ENCODE measurements around the gene JPT1. TPM values are rescaled to one million over a fixed set of nuclear protein-coding genes. Genes with fewer than 3 reads are reported as not detected.

Gene JPT1
- total RNA-seq, 1 donor from 2014 or later = 282 TPM

- H3K27ac Mint-ChIP-seq = no peak overlapping the region
- intact Hi-C loops (cut with micrococcal nuclease) = loop anchor here (5.0 kb wide), 1 partner anchor 143 kb away; no protein-coding TSS in a partner anchor
- H3K4me3 Mint-ChIP-seq (ENCODE audit: low read depth) = no peak overlapping the region
- peaks cover 6% of the 10 kb centered on the region for H3K4me1 Mint-ChIP-seq (ENCODE audit: low read depth)
- H3K9me3 Mint-ChIP-seq = no peaks in the 10 kb centered on the region
- DNase-seq (ENCODE audit: low spot score) = no peak
- no peaks in the 10 kb centered on the region for H3K27me3 Mint-ChIP-seq (ENCODE audit: low read depth)
- H3K36me3 Mint-ChIP-seq (ENCODE audit: low read depth) = peaks cover 1% of the 10 kb centered on the region
These were observed 48.9 kb downstream of the JPT1 start for GRCh38 chr17:75105126-75106080.

GRCh38 chr17:75103601-75104554 lies 50.4 kb downstream of the JPT1 start:
- intact Hi-C loops (cut with micrococcal nuclease) = no loop called here
- Mint-ChIP-seq H3K36me3 (ENCODE audit: low read depth) (peaks cover under 1% of the 10 kb centered on the region), H3K4me1 (ENCODE audit: low read depth) (peaks cover 3% of the 10 kb centered on the region), H3K4me3 (ENCODE audit: low read depth) (no peak overlapping the region), H3K27me3 (ENCODE audit: low read depth) (no peaks in the 10 kb centered on the region), H3K27ac (no peak overlapping the region), H3K9me3 (no peaks in the 10 kb centered on the region)
- no peak for DNase-seq (ENCODE audit: low spot score)

- DNase-seq (ENCODE audit: low spot score) = no peak
- H3K27me3 Mint-ChIP-seq (ENCODE audit: low read depth) = no peaks in the 10 kb centered on the region
- no peak overlapping the region for H3K27ac Mint-ChIP-seq
- no peak overlapping the region for H3K4me3 Mint-ChIP-seq (ENCODE audit: low read depth)
- H3K9me3 Mint-ChIP-seq = no peaks in the 10 kb centered on the region
- peaks cover 4% of the 10 kb centered on the region for H3K36me3 Mint-ChIP-seq (ENCODE audit: low read depth)
- no peaks in the 10 kb centered on the region for H3K4me1 Mint-ChIP-seq (ENCODE audit: low read depth)
- intact Hi-C loops (cut with micrococcal nuclease) = no loop called here
These were observed 51.9 kb downstream of the JPT1 start for GRCh38 chr17:75102385-75102821.

GRCh38 chr17:75099881-75100595 lies 54.3 kb downstream of the JPT1 start:
- H3K27me3 Mint-ChIP-seq (ENCODE audit: low read depth) = no peaks in the 10 kb centered on the region
- no peak overlapping the region for H3K27ac Mint-ChIP-seq
- no peak overlapping the region for H3K4me3 Mint-ChIP-seq (ENCODE audit: low read depth)
- H3K36me3 Mint-ChIP-seq (ENCODE audit: low read depth) = peaks cover 4% of the 10 kb centered on the region
- no peaks in the 10 kb centered on the region for H3K4me1 Mint-ChIP-seq (ENCODE audit: low read depth)
- intact Hi-C loops (cut with micrococcal nuclease) = no loop called here
- DNase-seq (ENCODE audit: low spot score) = no peak
- no peaks in the 10 kb centered on the region for H3K9me3 Mint-ChIP-seq

GRCh38 chr17:75098861-75099260 lies 55.5 kb downstream of the JPT1 start:
- intact Hi-C loops (cut with micrococcal nuclease) = no loop called here
- no peaks in the 10 kb centered on the region for H3K4me1 Mint-ChIP-seq (ENCODE audit: low read depth)
- no peak for DNase-seq (ENCODE audit: low spot score)
- no peaks in the 10 kb centered on the region for H3K9me3 Mint-ChIP-seq
- peaks cover 4% of the 10 kb centered on the region for H3K36me3 Mint-ChIP-seq (ENCODE audit: low read depth)
- no peak overlapping the region for H3K27ac Mint-ChIP-seq
- no peaks in the 10 kb centered on the region for H3K27me3 Mint-ChIP-seq (ENCODE audit: low read depth)
- H3K4me3 Mint-ChIP-seq (ENCODE audit: low read depth) = no peak overlapping the region

GRCh38 chr17:75097865-75098264 lies 56.4 kb downstream of the JPT1 start:
- no peaks in the 10 kb centered on the region for H3K9me3 Mint-ChIP-seq
- no peak for DNase-seq (ENCODE audit: low spot score)
- no peaks in the 10 kb centered on the region for H3K4me1 Mint-ChIP-seq (ENCODE audit: low read depth)
- no peak overlapping the region for H3K27ac Mint-ChIP-seq
- intact Hi-C loops (cut with micrococcal nuclease) = no loop called here
- H3K27me3 Mint-ChIP-seq (ENCODE audit: low read depth) = no peaks in the 10 kb centered on the region
- peaks cover 4% of the 10 kb centered on the region for H3K36me3 Mint-ChIP-seq (ENCODE audit: low read depth)
- H3K4me3 Mint-ChIP-seq (ENCODE audit: low read depth) = no peak overlapping the region

- peaks cover 4% of the 10 kb centered on the region for H3K36me3 Mint-ChIP-seq (ENCODE audit: low read depth)
- peaks cover 2% of the 10 kb centered on the region for H3K4me1 Mint-ChIP-seq (ENCODE audit: low read depth)
- no peaks in the 10 kb centered on the region for H3K9me3 Mint-ChIP-seq
- intact Hi-C loops (cut with micrococcal nuclease) = no loop called here
- no peaks in the 10 kb centered on the region for H3K27me3 Mint-ChIP-seq (ENCODE audit: low read depth)
- no peak overlapping the region for H3K27ac Mint-ChIP-seq
- no peak overlapping the region for H3K4me3 Mint-ChIP-seq (ENCODE audit: low read depth)
- no peak for DNase-seq (ENCODE audit: low spot score)
These were observed 58.2 kb downstream of the JPT1 start for GRCh38 chr17:75096082-75096625.

GRCh38 chr17:75094871-75095399 lies 59.4 kb downstream of the JPT1 start:
- Mint-ChIP-seq H3K9me3 (no peaks in the 10 kb centered on the region), H3K27ac (no peak overlapping the region)
- no peak for DNase-seq (ENCODE audit: low spot score)

GRCh38 chr17:75093548-75094158 lies 60.7 kb downstream of the JPT1 start:
- no peak overlapping the region for H3K27ac Mint-ChIP-seq
- H3K9me3 Mint-ChIP-seq = no peaks in the 10 kb centered on the region
- H3K4me3 Mint-ChIP-seq (ENCODE audit: low read depth) = no peak overlapping the region
- H3K36me3 Mint-ChIP-seq (ENCODE audit: low read depth) = peaks cover under 1% of the 10 kb centered on the region
- intact Hi-C loops (cut with micrococcal nuclease) = no loop called here
- no peaks in the 10 kb centered on the region for H3K27me3 Mint-ChIP-seq (ENCODE audit: low read depth)
- peaks cover 15% of the 10 kb centered on the region for H3K4me1 Mint-ChIP-seq (ENCODE audit: low read depth)
- no peak for DNase-seq (ENCODE audit: low spot score)

More at GRCh38 chr17:75094871-75095399, 59.4 kb downstream of the JPT1 start:
- Mint-ChIP-seq H3K4me3 (ENCODE audit: low read depth) (no peak overlapping the region), H3K36me3 (ENCODE audit: low read depth) (peaks cover 4% of the 10 kb centered on the region), H3K27me3 (ENCODE audit: low read depth) (no peaks in the 10 kb centered on the region), H3K4me1 (ENCODE audit: low read depth) (peaks cover 4% of the 10 kb centered on the region)
- intact Hi-C loops (cut with micrococcal nuclease) = no loop called here

GRCh38 chr17:75091855-75092327 lies 62.4 kb downstream of the JPT1 start:
- Mint-ChIP-seq H3K27ac (no peak overlapping the region), H3K36me3 (ENCODE audit: low read depth) (no peaks in the 10 kb centered on the region), H3K9me3 (no peaks in the 10 kb centered on the region), H3K4me3 (ENCODE audit: low read depth) (no peak overlapping the region), H3K27me3 (ENCODE audit: low read depth) (no peaks in the 10 kb centered on the region), H3K4me1 (ENCODE audit: low read depth) (peaks cover 19% of the 10 kb centered on the region)
- intact Hi-C loops (cut with micrococcal nuclease) = no loop called here
- no peak for DNase-seq (ENCODE audit: low spot score)

GRCh38 chr17:75090871-75091854 lies 63.1 kb downstream of the JPT1 start:
- H3K9me3 Mint-ChIP-seq = no peaks in the 10 kb centered on the region
- H3K4me3 Mint-ChIP-seq (ENCODE audit: low read depth) = no peak overlapping the region
- no peak overlapping the region for H3K27ac Mint-ChIP-seq
- no peaks in the 10 kb centered on the region for H3K27me3 Mint-ChIP-seq (ENCODE audit: low read depth)
- intact Hi-C loops (cut with micrococcal nuclease) = no loop called here
- H3K4me1 Mint-ChIP-seq (ENCODE audit: low read depth) = peaks cover 24% of the 10 kb centered on the region
- no peaks in the 10 kb centered on the region for H3K36me3 Mint-ChIP-seq (ENCODE audit: low read depth)
- no peak for DNase-seq (ENCODE audit: low spot score)

Measured in activated T-helper 2 cell treated with anti-CD3 and anti-CD28 coated beads, Interferon-gamma antibody, Interleukin-2, Interleukin-4, amounts not matched to agents 10 μg/mL and 5 μg/mL and 100 μg/mL, durations not matched to agents 14 hours and 24 hours and 36 hours (primary cell).